ENCODE measurements around the gene CASTOR1. TPM values are rescaled to one million over a fixed set of nuclear protein-coding genes. Genes with fewer than 3 reads are reported as not detected.

CASTOR1 gene
- total RNA-seq, 1 experiment from 2014 or later, result 16.0 TPM

GRCh38 chr22:30279046-30279788 lies 10.1 kb downstream of the CASTOR1 start (continued):
- TF ChIP-seq AFF4 (CRISPR knock-in tag; IDR thresholded peaks at IDR 0.05; ENCODE audit: borderline replicate concordance), result no peak
- no peak for TF ChIP-seq ZNF263 (CRISPR knock-in tag; IDR thresholded peaks at IDR 0.05; ENCODE audit: low read depth)
- no peak for TF ChIP-seq FOXP4 (CRISPR knock-in tag; IDR thresholded peaks at IDR 0.05)
- TF ChIP-seq NR2C2 (CRISPR knock-in tag; IDR thresholded peaks at IDR 0.05), result no peak
- no peak for TF ChIP-seq ZNF425 (CRISPR knock-in tag; conservative IDR thresholded peaks at IDR 0.05)
- TF ChIP-seq ZBTB43 (CRISPR knock-in tag; IDR thresholded peaks at IDR 0.05), result no peak
- no peak for TF ChIP-seq IRF1 (CRISPR knock-in tag; IDR thresholded peaks at IDR 0.05)

- no peak for ATAC-seq
- no peaks in the 10 kb centered on the region for H3K9me3 Mint-ChIP-seq
- H3K4me1 Mint-ChIP-seq, result peaks cover 8% of the 10 kb centered on the region
- no peaks in the 10 kb centered on the region; the same call in 1 of the 2 replicates for H3K27me3 Mint-ChIP-seq (ENCODE audit: low read depth)
- CTCF ChIA-PET, result interaction anchor here (1.0 to 3.4 kb wide), 3 partner anchors 10 to 110 kb away, joined by 4 to 29 read pairs (median 4); no protein-coding TSS in a partner anchor
- H3K27ac Mint-ChIP-seq, result no peak overlapping the region
- POLR2A ChIA-PET, result no interaction called here
- DNase-seq (ENCODE audit: low spot score), result no peak
- H3K4me3 Mint-ChIP-seq, result no peak overlapping the region
- H3K36me3 Mint-ChIP-seq, result no peaks in the 10 kb centered on the region
- TF ChIP-seq OVOL2 (CRISPR knock-in tag; IDR thresholded peaks at IDR 0.05; ENCODE audit: borderline replicate concordance) (no peak), PREB (CRISPR knock-in tag; IDR thresholded peaks at IDR 0.05; ENCODE audit: borderline replicate concordance) (no peak), TEAD4 (CRISPR knock-in tag; IDR thresholded peaks at IDR 0.05) (no peak), NFYB (CRISPR knock-in tag; conservative IDR thresholded peaks at IDR 0.05; ENCODE audit: low read depth) (no peak), PRDM15 (CRISPR knock-in tag; IDR thresholded peaks at IDR 0.05) (no peak), PRRX2 (CRISPR knock-in tag; IDR thresholded peaks at IDR 0.05) (no peak), GTF2I (CRISPR knock-in tag; conservative IDR thresholded peaks at IDR 0.05) (no peak), MXD4 (CRISPR knock-in tag; IDR thresholded peaks at IDR 0.05; ENCODE audit: borderline replicate concordance) (no peak), IRF2 (CRISPR knock-in tag; IDR thresholded peaks at IDR 0.05; ENCODE audit: borderline replicate concordance, low read depth) (no peak), HMGA2 (CRISPR knock-in tag; IDR thresholded peaks at IDR 0.05) (no peak)
Measured at GRCh38 chr22:30277547-30278344, 11.6 kb downstream of the CASTOR1 start.
